Head of caudate nucleus (tissue), 42 donors: Measurements from ENCODE around the gene PITHD1.
A peak's percentile ranks its signal among the peaks of the same experiment; 100 is the strongest.
"Not testable (repeated sequence)": the region's sequence is repeated elsewhere in the genome, so short reads cannot be mapped to it uniquely, and the experiment has no call there.

ENCODE experiments used
- DNase-seq, 42 donors: peaks; one replicate each; pipeline versions ENCODE4 v3.0.0 to v3.0.0-alpha.2; 2020 to 2021; ENCODE audit warnings: mixed read lengths in 7 of 42
- intact Hi-C: fragments of 100-400 bp; cut with DNase I; formaldehyde crosslinking; loops from one replicate; pipeline ENCODE4 v1.15.0; 2022

Gene PITHD1

DNA sequence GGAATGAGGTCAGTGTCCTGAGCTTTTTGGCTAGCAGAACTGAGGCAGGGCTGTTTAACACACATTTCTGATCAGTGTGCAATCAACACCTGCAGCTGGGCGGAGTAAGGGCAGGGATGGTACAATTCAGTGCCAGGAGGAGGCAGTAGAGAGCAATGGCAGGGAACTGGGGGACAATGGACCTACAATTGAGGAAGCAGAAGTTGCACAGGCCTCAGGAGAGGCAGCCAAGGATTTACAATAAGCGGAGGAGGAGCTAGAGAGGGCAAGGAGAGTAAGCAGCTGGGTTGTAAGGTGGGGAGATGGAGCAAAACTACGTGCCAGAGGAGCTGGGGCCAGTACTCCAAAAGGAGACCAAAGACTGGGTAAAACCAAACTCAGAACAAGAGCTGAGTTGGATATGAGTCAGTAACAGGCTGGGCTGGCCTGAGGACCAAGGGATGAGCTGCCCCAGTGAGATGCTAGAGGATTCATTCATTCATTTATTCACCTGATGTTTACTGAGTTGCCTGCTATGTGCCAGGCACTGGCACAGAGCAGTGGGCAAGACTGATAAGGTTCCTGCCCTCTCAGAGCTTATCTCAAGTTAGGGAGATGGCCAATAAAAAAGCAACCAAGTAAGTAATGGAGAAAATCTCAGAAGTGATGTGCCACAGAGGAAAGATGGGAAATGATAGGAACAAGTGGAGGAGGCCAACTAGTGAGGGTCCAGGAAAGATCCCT, 32.8 kb downstream of the PITHD1 start:
- DNase-seq = peak in 22 of 42 donors; percentile 21 to 72 (median 48)

DNA sequence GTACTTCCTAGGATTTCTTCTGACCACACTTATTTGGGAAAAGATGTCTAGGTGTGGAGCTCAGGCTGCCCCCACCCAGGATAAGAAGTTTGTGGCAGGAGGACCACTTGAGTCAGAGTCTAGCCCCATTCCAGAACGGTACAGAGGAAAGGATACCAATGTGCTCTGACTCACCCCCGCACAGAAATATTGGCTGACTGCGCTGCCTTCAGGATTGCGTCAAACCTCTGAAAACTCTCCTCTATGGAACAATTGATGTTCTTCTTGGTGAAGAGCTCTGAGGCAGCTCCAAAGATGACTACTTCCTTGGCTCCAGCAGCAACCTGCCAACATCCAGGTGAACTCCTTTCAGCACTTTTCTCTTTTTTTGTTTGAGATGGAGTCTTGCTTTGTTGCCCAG, 35.8 kb downstream of the PITHD1 start:
- DNase-seq = no peak
- intact Hi-C loops = no loop called here

More for the DNA sequence above, 32.8 kb downstream of the PITHD1 start:
- intact Hi-C loops = no loop called here

DNA sequence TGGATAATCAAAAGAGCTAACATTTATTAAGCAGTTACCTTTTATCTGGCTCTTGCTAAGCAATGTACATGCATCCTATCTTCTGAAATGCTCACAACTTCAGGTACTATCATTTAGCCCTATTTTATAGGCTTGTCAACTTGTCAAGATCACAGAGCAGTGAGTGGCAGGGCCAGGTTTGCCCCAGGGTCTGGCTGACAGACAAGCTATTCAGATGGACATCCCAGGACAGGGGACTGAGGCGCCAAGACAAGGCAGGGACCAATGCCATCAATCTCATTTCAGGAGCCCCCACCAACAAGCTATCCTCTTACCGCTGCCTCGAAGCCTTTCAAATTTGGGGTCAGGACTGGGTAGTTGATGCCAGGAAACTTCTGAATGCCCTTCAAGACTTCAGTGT, 38.1 kb downstream of the PITHD1 start:
- DNase-seq = no peak
- intact Hi-C loops = no loop called here

DNA sequence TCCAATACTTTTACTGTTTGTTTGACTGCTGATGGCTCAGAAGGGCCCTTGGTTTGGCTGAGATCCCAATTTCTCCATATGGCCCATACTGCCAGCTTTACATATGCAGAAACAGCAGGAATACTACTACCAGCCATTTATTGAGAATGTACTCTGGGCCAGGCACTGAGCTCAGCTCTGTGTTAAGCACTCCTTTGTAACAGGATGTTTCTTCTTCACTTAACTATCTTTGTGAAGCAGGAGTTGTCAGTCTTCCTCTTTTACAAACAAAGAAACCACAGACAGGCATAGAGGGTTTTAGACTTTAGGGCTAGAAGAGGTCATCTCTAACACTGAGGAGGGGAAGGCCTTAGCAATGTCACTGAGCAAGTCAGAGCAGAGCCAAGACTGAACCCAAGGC, 38.7 kb downstream of the PITHD1 start:
- intact Hi-C loops = no loop called here
- DNase-seq = no peak

DNA sequence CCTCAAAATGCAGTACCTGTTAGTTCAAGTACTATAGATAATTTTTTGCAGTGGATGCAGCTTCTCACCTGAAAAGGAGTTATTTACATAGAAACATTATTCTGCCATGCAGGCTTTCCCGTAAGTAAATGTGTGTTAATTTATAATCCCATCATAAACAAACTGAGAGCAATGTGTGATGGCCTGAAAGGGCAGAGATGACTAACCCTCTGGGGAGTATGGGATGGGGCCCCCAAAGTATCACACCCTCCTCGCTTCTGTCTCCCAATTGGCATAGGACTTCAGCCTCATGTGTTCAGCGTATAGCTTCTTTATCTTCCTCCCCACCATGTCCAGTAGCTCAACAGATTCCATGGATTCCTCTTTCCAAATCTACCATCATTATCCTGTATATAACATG, 39.4 kb downstream of the PITHD1 start:
- intact Hi-C loops = no loop called here
- no peak for DNase-seq

DNA sequence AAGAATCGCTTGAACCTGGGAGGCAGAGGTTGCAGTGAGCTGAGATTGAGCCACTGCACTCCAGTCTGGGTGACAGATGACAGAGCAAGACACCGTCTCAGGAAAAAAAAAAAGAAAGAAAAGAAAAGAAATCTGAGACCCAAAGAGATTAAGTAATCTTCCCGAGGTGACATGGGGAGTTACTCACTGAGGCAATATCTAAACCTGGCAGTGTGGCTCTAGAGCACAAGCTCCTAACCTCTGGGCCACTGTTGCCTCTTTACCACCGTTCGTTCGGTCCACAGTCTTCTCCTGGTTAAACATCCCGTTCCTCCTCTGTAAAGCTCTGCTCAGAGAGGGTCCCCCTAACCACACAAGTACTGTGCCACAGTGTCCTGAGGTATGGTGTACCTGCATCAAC, 45.5 kb downstream of the PITHD1 start:
- no peak for DNase-seq
- intact Hi-C loops = no loop called here

DNA sequence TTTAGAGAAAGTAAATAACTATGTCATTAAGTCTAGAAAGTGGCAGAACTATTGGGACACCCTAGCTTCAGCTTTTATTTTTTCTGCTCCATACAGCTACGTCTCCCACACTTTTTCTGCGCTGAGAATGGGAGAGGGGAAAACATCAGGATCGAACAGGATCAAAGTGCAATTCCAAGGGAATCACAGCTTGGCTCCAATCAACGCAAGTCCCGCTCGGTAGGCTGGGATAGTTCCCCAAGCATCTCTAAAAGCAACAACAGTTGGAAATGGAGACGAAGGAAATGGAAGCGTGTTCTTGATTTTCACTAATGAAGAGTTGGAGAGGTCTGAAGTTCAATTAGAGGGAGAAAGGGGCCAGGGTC, 46.5 kb downstream of the PITHD1 start:
- DNase-seq = peak in 2 of 42 donors; percentile 4 to 18
- intact Hi-C loops = loop anchor here (5.0 kb wide), 1 partner anchor 43 kb away; the partner anchor contains the start of gene FUCA1

DNA sequence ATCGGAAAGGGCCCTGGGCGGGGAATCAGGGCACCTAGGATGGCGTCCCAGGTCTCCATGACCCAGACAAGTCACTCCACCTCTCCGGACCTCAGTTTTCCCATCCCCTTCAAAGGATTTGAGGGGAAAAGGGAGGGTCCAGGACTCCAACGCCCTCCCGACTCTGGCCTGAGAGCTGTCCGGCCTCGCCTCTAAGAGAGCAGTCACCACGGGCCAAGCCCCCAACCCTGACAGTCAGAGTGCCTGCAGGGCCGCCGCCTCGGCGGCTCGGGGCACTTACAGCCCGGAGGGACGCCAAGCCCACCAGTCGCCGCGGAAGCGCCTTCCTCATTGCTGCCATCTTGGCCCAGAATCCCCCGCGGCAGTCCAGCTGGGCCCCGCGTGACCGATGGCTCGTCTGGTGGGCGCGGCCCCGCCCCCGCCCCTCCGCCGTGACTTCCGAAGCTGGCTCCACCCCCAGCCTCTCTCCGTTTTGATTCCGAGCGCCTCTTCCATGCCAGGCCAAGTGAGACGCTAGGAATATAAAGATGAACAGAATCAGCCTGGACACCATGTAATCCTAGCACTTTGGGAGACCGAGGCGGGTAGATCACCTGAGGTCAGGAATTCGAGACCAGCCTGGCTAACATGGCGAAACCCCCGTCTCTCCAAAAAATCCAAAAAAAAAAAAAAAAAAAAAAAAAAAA, 47.0 kb downstream of the PITHD1 start, which contains the start of gene HMGCL:
Gene HMGCL (minus strand): TSS at position 354 of the 686 bp plus-strand sequence. CDS start 14 bp downstream, at position 340.
- intact Hi-C loops = loop anchor here (5.0 kb wide), 1 partner anchor 42 kb away; the partner anchor contains the start of gene FUCA1
- peak; percentile 83 to 97 (median 93) for DNase-seq

DNA sequence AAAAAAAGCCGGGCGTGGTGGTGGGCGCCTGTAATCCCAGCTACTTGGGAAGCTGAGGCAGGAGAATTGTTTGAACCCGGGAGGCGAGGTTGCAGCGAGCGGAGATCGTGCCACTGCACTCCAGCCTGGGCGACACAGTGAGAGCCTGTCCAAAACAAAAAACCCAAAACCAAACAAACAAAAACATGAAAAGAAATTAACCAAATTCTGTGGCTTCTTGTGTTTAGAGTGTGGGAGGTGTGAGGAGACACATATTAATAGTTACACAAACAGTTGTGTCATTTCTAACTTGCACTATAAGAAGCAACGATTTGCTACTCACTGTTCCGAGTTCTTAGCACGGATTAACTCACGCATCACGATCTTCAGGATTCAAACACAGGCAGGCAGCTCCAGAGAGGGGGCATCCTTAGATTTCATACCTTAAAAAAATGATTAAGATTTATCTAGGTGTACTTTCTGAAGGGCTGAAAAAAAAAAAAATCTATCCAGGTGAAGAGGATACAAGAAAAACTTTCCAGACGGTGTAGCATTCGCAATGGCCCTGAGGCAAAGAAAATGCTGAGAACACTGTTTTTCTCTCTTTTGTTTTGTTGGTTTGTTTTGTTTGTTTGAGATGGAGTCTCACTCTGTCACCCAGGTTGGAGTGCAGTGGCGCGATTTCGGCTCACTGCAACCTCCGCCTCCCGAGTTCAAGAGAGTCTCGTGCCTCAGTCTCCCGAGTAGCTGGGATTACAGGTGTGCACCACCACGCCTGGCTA, 47.7 kb downstream of the PITHD1 start:
- intact Hi-C loops = loop anchor here (5.0 kb wide), 1 partner anchor 41 kb away; the partner anchor contains the start of gene FUCA1
- DNase-seq = peak in 2 of 42 donors; percentile 12 to 20

DNA sequence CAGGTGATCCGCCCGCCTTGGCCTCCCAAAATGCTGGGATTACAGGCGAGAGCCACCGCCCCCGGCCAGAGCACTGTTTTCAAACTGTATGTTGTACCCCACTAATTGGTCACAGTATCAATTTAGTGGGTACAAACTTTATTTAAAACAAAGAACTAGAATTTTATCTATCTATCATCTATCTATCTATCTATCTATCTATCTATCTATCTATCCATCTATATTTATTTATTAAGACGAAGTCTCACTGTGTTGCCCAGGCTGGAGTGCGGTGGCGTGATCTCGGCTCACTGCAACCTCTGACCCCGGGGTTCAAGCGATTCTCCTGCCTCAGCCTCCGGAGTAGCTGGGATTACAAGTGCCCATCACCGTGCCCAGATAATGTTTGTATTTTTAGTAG, 48.4 kb downstream of the PITHD1 start:
- not testable (repeated sequence) for DNase-seq
- intact Hi-C loops = loop anchor here (5.0 kb wide), 1 partner anchor 41 kb away; the partner anchor contains the start of gene FUCA1

DNA sequence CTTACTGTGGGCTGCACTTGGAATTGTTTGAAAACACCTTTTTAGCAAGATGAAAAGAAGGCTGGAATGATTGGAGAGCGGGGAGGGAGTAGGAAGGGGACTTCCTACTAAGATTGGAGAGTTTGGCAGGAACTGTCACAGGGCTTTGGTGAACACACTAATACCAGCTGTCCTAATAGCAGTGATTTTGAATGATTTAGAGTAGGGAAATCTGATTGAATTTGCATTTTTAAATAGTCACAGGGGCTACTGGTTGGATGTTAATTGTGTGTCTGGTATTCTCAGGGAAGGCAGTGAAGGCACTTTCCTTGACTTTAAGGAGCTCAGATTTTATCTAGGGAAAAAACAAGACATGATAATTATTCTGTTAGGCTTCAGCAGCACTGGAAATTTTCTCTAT, 49.5 kb downstream of the PITHD1 start:
- intact Hi-C loops = loop anchor here (5.0 kb wide), 1 partner anchor 40 kb away; the partner anchor contains the start of gene FUCA1
- DNase-seq = no peak

DNA sequence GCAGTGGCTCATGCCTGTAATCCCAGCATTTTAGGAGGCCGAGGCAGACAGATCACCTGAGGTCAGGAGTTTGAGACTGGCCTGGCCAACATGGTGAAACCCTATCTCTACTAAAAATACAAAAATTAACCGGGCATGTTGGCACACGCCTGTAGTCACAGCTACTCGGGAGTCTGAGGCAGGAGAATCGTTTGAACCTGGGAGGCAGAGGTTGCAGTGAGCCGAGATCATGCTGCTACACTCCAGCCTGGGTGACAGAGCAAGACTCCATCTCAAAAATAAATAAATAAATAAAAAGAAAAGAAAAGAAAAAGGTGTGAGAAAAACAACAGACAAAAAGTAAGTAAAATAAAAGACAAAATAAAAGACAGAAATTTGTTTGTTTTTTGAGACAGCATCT, 55.9 kb downstream of the PITHD1 start:
- DNase-seq, intact Hi-C loops: not testable (repeated sequence)

DNA sequence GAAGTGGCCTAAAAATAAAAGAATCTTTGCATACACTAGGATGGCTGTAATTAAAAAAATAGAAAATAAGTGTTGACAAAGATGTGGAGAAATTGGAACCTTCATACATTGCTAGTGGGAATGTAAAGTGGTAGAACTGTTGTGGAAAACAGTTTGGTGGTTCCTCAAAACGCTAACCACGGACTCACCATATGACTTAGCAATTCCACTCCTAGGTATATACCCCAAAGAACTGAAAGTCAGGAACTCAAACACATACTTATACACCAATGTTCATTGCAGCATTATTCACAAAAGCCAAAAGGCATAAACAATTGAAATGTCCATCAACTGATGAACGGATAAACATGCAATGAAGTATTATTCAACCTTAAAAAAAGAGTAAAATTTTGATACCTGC, 57.8 kb downstream of the PITHD1 start:
- no peak for DNase-seq
- intact Hi-C loops = no loop called here
